Peyer's patch (tissue), 4 donors: ENCODE results near the gene POP5. TPM values are rescaled to one million over a fixed set of nuclear protein-coding genes. Genes with fewer than 3 reads are reported as not detected.

ENCODE experiments used
- DNase-seq, 3 donors: peaks; one replicate each; pipeline ENCODE4 v3.0.0-alpha.2; 2017 to 2019
- H3K27ac ChIP-seq, 4 donors: fragments of 200-600 bp; sonication (generic); one replicate each; pipeline ENCODE4 v1.5.1; 2016 to 2019
- H3K27me3 ChIP-seq, 2 donors: fragments of 200-600 bp; sonication (generic); one replicate each; pipeline ENCODE4 v1.5.1; 2019
- H3K36me3 ChIP-seq, 3 donors: fragments of 200-600 bp; sonication (generic); one replicate each; pipeline ENCODE4 v1.5.1; 2016 to 2019
- H3K4me1 ChIP-seq, 4 donors: fragments of 200-600 bp; sonication (generic); one replicate each; pipeline ENCODE4 v1.5.1; 2016 to 2019
- H3K4me3 ChIP-seq, 4 donors: fragments of 200-600 bp; sonication (generic); 1 replicate in 3 of 4; 2 replicates in 1 of 4; pipeline ENCODE4 v1.5.1; 2016 to 2019; ENCODE audit warnings: mild to moderate bottlenecking in 1 of 4
- H3K9me3 ChIP-seq, 4 donors: fragments of 200-600 bp; sonication (generic); one replicate each; pipeline ENCODE4 v1.5.1; 2016 to 2019; ENCODE audit warnings: mild to moderate bottlenecking in 1 of 4
- POLR2A ChIP-seq, 2 donors: fragments of 450-650 bp; IDR thresholded peaks; one replicate each; pipeline ENCODE4 v1.5.1; 2017; ENCODE audit warnings: antibody characterized with exemption in 2 of 2, mild to moderate bottlenecking in 2 of 2, moderate library complexity in 2 of 2
- total RNA-seq, 4 donors: library from RNA; depleted of rRNA; stranded (reverse); fragments of >200 nt; gene quantifications; one replicate each; pipeline ENCODE4 v1.1.0, GENCODE V29; 2016
- TF ChIP-seq, protein P1 (sequence below), 6 experiments: fragments of 450-650 bp in 4 of 6; fragments of 200-600 bp in 2 of 6; sonication (generic) in 1 of 6; IDR thresholded peaks; one replicate each; pipeline ENCODE4 v1.5.1; 2017 to 2019; ENCODE audit warnings: antibody characterized with exemption in 6 of 6, mild to moderate bottlenecking in 3 of 6, moderate library complexity in 1 of 6

The POP5 gene
- total RNA-seq, 4 donors from 2014 or later, result 22.5 to 75.9 (median 48.8) TPM

DNA sequence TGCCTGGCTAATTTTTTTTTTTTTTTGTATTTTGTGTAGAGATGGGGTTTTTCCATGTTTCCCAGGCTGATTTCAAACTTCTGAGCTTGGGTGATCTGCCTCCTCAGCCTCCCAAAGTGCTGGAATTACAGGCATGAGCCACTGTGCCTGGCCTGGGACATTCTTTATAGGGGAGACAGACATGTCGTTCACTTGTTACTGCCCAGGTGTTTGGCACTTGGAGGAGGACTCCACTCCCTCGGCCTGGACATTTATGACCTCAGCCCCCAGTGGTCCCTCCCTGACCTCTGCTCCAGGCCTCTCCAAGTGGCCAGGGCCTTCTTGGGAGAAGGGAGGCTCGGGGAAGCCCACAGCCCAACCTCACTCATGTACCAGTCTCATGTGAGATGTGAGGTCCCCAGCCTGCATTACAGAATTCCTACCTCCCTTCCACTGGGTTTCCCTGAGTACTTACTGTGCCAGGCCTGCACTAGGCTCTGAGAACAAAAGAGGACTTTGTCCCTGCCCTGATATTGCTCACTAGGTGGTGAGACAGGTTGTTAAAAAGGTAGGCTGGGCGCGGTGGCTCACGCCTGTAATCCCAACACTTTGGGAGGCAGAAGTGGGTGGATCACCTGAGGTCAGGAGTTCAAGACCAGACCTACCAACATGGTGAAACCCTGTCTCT, 9.7 kb upstream of the POP5 start:
- H3K4me1 ChIP-seq, result no peaks in the 10 kb centered on the region
- no peaks in the 10 kb centered on the region for H3K27me3 ChIP-seq
- peak in 2 of 3 donors; percentile 66 to 84 for DNase-seq
- H3K27ac ChIP-seq, result peak overlapping the region in 3 of 4 donors; percentile 59 to 86 (median 81)
- H3K4me3 ChIP-seq, result no peak overlapping the region
- H3K36me3 ChIP-seq, result no peaks in the 10 kb centered on the region
- peak in 1 of 2 donors; percentile 49 for TF ChIP-seq POLR2A (IDR thresholded peaks at IDR 0.05)
- TF ChIP-seq, protein P1, sequence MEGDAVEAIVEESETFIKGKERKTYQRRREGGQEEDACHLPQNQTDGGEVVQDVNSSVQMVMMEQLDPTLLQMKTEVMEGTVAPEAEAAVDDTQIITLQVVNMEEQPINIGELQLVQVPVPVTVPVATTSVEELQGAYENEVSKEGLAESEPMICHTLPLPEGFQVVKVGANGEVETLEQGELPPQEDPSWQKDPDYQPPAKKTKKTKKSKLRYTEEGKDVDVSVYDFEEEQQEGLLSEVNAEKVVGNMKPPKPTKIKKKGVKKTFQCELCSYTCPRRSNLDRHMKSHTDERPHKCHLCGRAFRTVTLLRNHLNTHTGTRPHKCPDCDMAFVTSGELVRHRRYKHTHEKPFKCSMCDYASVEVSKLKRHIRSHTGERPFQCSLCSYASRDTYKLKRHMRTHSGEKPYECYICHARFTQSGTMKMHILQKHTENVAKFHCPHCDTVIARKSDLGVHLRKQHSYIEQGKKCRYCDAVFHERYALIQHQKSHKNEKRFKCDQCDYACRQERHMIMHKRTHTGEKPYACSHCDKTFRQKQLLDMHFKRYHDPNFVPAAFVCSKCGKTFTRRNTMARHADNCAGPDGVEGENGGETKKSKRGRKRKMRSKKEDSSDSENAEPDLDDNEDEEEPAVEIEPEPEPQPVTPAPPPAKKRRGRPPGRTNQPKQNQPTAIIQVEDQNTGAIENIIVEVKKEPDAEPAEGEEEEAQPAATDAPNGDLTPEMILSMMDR (IDR thresholded peaks at IDR 0.05), result peak in 1 of 6 experiments; percentile 20
- H3K9me3 ChIP-seq, result no peaks in the 10 kb centered on the region

- Histone ChIP-seq H3K4me3 (no peak overlapping the region), H3K27me3 (no peaks in the 10 kb centered on the region), H3K4me1 (peaks cover 0 to 6% (median 2%) of the 10 kb centered on the region in 4 donors), H3K36me3 (no peaks in the 10 kb centered on the region), H3K27ac (no peak overlapping the region), H3K9me3 (no peaks in the 10 kb centered on the region)
- DNase-seq, result no peak
- TF ChIP-seq, protein P1 (IDR thresholded peaks at IDR 0.05), result no peak
- TF ChIP-seq POLR2A (IDR thresholded peaks at IDR 0.05), result no peak
Observed at GRCh38 chr12:120588948-120589930, 8.0 kb upstream of the POP5 start.

DNA sequence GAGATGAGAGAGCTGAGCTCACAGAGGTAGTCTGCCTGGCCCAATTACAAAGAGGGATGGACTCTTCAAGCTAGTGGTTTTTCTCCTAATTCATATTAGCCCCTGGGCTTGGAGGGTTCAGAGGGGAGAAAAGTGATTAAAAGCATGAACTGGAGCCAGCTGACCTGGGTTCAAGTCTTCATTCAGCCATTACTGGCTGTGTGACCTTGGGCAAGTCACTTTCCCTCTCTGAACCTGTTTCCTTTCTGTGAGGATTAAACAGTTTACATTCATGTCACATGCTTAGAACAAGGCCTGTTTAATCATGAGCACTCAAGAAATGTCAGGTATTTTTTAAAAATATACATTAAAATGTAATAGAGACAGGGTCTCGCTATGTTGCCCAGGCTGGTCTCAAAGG, 7.2 kb upstream of the POP5 start:
- Histone ChIP-seq H3K4me3 (no peak overlapping the region), H3K27me3 (no peaks in the 10 kb centered on the region), H3K9me3 (no peaks in the 10 kb centered on the region), H3K4me1 (peaks cover 0 to 10% (median 8%) of the 10 kb centered on the region in 4 donors), H3K36me3 (no peaks in the 10 kb centered on the region), H3K27ac (no peak overlapping the region)
- DNase-seq, result no peak
- TF ChIP-seq POLR2A (IDR thresholded peaks at IDR 0.05), result no peak
- TF ChIP-seq, protein P1 (IDR thresholded peaks at IDR 0.05), result no peak

- Histone ChIP-seq H3K4me3 (no peak overlapping the region), H3K27ac (no peak overlapping the region), H3K4me1 (peaks cover 0 to 15% (median 10%) of the 10 kb centered on the region in 4 donors), H3K36me3 (no peaks in the 10 kb centered on the region), H3K9me3 (no peaks in the 10 kb centered on the region), H3K27me3 (no peaks in the 10 kb centered on the region)
- no peak for DNase-seq
- no peak for TF ChIP-seq POLR2A (IDR thresholded peaks at IDR 0.05)
- TF ChIP-seq, protein P1 (IDR thresholded peaks at IDR 0.05), result no peak
Observed at GRCh38 chr12:120586860-120587259, 5.7 kb upstream of the POP5 start.

DNA sequence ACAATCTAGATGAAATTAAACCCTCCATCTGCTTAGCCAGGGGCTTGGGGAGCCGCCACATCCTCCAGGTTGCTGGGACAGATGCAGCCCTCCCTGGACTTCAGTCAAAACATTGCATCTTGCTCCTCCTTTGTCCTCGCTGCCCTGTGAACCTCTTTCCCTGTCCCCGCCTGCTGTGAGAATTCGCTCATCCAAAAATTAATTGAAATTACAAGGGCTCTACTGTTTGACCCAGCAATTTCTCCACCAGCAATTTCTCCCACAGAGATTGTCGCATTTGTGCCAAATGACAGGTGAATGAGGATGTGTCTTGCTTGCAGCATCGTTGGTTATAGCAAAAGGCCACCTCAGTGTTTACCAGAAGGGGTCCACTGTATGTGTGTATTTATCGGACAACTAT, 5.0 kb upstream of the POP5 start:
- Histone ChIP-seq H3K4me1 (peaks cover 0 to 18% (median 10%) of the 10 kb centered on the region in 4 donors), H3K27ac (no peak overlapping the region), H3K27me3 (no peaks in the 10 kb centered on the region), H3K36me3 (no peaks in the 10 kb centered on the region), H3K9me3 (no peaks in the 10 kb centered on the region), H3K4me3 (no peak overlapping the region)
- TF ChIP-seq, protein P1 (IDR thresholded peaks at IDR 0.05), result no peak
- TF ChIP-seq POLR2A (IDR thresholded peaks at IDR 0.05), result no peak
- no peak for DNase-seq
